ENCODE measurements around the gene AKT3. TPM values are rescaled to one million over a fixed set of nuclear protein-coding genes. Genes with fewer than 3 reads are reported as not detected.

AKT3 gene
- total and polyA plus RNA-seq, 2 donors (not counting 1 experiment from before 2014, with no cell fraction given): 37.8 to 42.0 TPM

- H3K27me3 ChIP-seq (ENCODE audit: control insufficient read depth, insufficient read depth, low read length): no peaks in the 10 kb centered on the region
- DNase-seq (ENCODE audit: low read depth in 2 of 2): no peak
- no peak overlapping the region for H3K27ac ChIP-seq (ENCODE audit: insufficient read depth, low read length)
- H3K4me3 ChIP-seq (replicated peaks in 1 of 4; ENCODE audit: control extremely low read depth in 1 of 4, insufficient read depth in 1 of 4, low read depth in 3 of 4, low read length in 4 of 4): no peak overlapping the region
- H4K20me1 ChIP-seq (ENCODE audit: control insufficient read depth, extremely low read depth, insufficient read depth, low read length): no peaks in the 10 kb centered on the region
- H3K4me1 ChIP-seq (ENCODE audit: control insufficient read depth, extremely low read depth, insufficient read depth, low read length): no peaks in the 10 kb centered on the region
- H3K9me3 ChIP-seq (ENCODE audit: control insufficient read depth, insufficient read depth, low read depth, low read length): no peaks in the 10 kb centered on the region
- H3K4me2 ChIP-seq (ENCODE audit: extremely low read depth, insufficient read depth, low read length): no peak overlapping the region
- no peak for TF ChIP-seq CTCF (conservative IDR thresholded peaks at IDR 0.05 in 1 of 2, IDR thresholded peaks at IDR 0.05 in 1 of 2; ENCODE audit: low read depth in 1 of 2, low read length in 2 of 2)
- no peak for TF ChIP-seq EZH2 (IDR thresholded peaks at IDR 0.05; ENCODE audit: low read length, missing control alignments)
- no peaks in the 10 kb centered on the region for H3K79me2 ChIP-seq (ENCODE audit: control insufficient read depth, insufficient read depth, low read length)
- no peak overlapping the region for H3K9ac ChIP-seq (ENCODE audit: insufficient read depth, low read length)
- H3K36me3 ChIP-seq (ENCODE audit: control insufficient read depth, insufficient read depth, low read length): no peaks in the 10 kb centered on the region
- H2AFZ ChIP-seq (ENCODE audit: low read length): no peak overlapping the region
Measured at GRCh38 chr1:243535014-243535413, 315.0 kb downstream of the AKT3 start.

DNA sequence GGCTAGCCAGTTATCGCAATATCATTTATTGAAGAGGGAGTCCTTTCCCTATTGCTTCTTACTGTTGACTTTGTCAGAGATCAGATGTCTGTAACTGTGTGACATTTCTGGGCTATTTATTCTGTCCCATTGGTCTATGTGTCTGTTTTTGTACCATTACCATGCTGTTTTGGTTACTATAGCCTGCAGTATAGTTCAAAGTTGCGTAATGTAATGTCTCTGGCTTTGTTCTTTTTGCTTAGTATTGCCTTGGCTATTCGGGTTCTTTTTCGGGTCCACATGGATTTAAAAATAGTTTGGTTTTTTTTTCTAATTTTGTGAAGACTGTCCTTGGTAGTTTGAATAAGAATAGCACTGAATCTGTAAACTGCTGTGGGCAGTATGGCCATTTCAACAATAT is 320.5 kb downstream of the AKT3 start:
- no peaks in the 10 kb centered on the region for H3K9me3 ChIP-seq (ENCODE audit: control insufficient read depth, insufficient read depth, low read depth, low read length)
- TF ChIP-seq CTCF (conservative IDR thresholded peaks at IDR 0.05 in 1 of 2, IDR thresholded peaks at IDR 0.05 in 1 of 2; ENCODE audit: low read depth in 1 of 2, low read length in 2 of 2) (no peak), EZH2 (IDR thresholded peaks at IDR 0.05; ENCODE audit: low read length, missing control alignments) (no peak)
- H3K4me1 ChIP-seq (ENCODE audit: control insufficient read depth, extremely low read depth, insufficient read depth, low read length): no peaks in the 10 kb centered on the region
- H3K79me2 ChIP-seq (ENCODE audit: control insufficient read depth, insufficient read depth, low read length): no peaks in the 10 kb centered on the region
- H3K36me3 ChIP-seq (ENCODE audit: control insufficient read depth, insufficient read depth, low read length): no peaks in the 10 kb centered on the region
- no peaks in the 10 kb centered on the region for H3K27me3 ChIP-seq (ENCODE audit: control insufficient read depth, insufficient read depth, low read length)
- H2AFZ ChIP-seq (ENCODE audit: low read length): no peak overlapping the region
- no peak overlapping the region for H3K4me2 ChIP-seq (ENCODE audit: extremely low read depth, insufficient read depth, low read length)
- H4K20me1 ChIP-seq (ENCODE audit: control insufficient read depth, extremely low read depth, insufficient read depth, low read length): no peaks in the 10 kb centered on the region
- no peak overlapping the region for H3K27ac ChIP-seq (ENCODE audit: insufficient read depth, low read length)
- DNase-seq (ENCODE audit: low read depth in 2 of 2): no peak
- no peak overlapping the region for H3K9ac ChIP-seq (ENCODE audit: insufficient read depth, low read length)
- no peak overlapping the region for H3K4me3 ChIP-seq (replicated peaks in 1 of 4; ENCODE audit: control extremely low read depth in 1 of 4, insufficient read depth in 1 of 4, low read depth in 3 of 4, low read length in 4 of 4)

DNA sequence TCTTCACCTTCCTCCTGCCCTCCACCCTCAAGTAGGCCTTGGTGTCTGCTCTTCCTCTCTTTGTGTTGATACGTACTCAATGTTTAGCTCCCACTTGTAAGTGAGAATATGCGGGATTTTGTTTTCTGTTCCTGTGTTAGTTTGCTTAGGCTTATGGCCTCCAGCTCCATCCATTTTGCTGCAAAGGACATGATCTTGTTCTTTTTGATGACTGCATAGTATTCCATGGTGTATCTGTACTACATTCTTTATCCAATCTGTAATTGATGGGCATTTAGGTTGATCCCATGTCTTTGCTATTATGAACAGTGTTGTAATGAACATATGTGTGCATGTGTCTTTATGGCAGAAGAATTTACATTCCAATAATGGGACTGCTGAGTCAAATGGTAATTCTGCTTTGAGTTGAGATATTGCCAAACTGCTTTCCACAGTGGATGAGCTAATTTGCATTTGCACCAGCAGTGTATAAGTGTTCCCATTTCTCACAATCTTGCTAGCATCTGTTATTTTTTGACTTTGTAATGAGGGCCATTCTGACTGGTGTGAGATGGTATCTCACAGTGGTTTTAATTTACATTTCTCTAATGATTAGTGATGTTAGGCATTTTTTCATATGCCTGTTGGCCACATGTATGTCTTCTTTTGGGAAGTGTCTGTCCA is 321.5 kb downstream of the AKT3 start:
- H4K20me1 ChIP-seq (ENCODE audit: control insufficient read depth, extremely low read depth, insufficient read depth, low read length): no peaks in the 10 kb centered on the region
- H3K4me1 ChIP-seq (ENCODE audit: control insufficient read depth, extremely low read depth, insufficient read depth, low read length): no peaks in the 10 kb centered on the region
- H3K79me2 ChIP-seq (ENCODE audit: control insufficient read depth, insufficient read depth, low read length): no peaks in the 10 kb centered on the region
- H3K4me3 ChIP-seq (replicated peaks in 1 of 4; ENCODE audit: control extremely low read depth in 1 of 4, insufficient read depth in 1 of 4, low read depth in 3 of 4, low read length in 4 of 4): no peak overlapping the region
- H3K27me3 ChIP-seq (ENCODE audit: control insufficient read depth, insufficient read depth, low read length): no peaks in the 10 kb centered on the region
- H3K9me3 ChIP-seq (ENCODE audit: control insufficient read depth, insufficient read depth, low read depth, low read length): no peaks in the 10 kb centered on the region
- no peak overlapping the region for H3K4me2 ChIP-seq (ENCODE audit: extremely low read depth, insufficient read depth, low read length)
- no peak for DNase-seq (ENCODE audit: low read depth in 2 of 2)
- no peak overlapping the region for H2AFZ ChIP-seq (ENCODE audit: low read length)
- H3K36me3 ChIP-seq (ENCODE audit: control insufficient read depth, insufficient read depth, low read length): no peaks in the 10 kb centered on the region
- H3K9ac ChIP-seq (ENCODE audit: insufficient read depth, low read length): no peak overlapping the region
- no peak overlapping the region for H3K27ac ChIP-seq (ENCODE audit: insufficient read depth, low read length)
- TF ChIP-seq CTCF (conservative IDR thresholded peaks at IDR 0.05 in 1 of 2, IDR thresholded peaks at IDR 0.05 in 1 of 2; ENCODE audit: low read depth in 1 of 2, low read length in 2 of 2): no peak
- no peak for TF ChIP-seq EZH2 (IDR thresholded peaks at IDR 0.05; ENCODE audit: low read length, missing control alignments)

Measured in fibroblast of lung (primary cell).